ENCODE results near the gene SCPEP1. TPM values are rescaled to one million over a fixed set of nuclear protein-coding genes. Genes with fewer than 3 reads are reported as not detected.

SCPEP1 gene
- total RNA-seq, 2 experiments from 2014 or later, result 25.0 to 27.1 TPM

GRCh38 chr17:57011491-57012015 is 33.6 kb downstream of the SCPEP1 start:
- ChIA-PET CTCF (interaction anchor here (0.7 kb wide), 1 partner anchor 9 kb away, joined by 5 read pairs; no protein-coding TSS in a partner anchor), POLR2A (no interaction called here)
- no peak overlapping the region for H3K27ac Mint-ChIP-seq
- H3K27me3 Mint-ChIP-seq, result peaks cover 19% of the 10 kb centered on the region
- H3K36me3 Mint-ChIP-seq (ENCODE audit: low read depth), result no peaks in the 10 kb centered on the region
- peaks cover 13% of the 10 kb centered on the region for H3K4me1 Mint-ChIP-seq
- H3K9me3 Mint-ChIP-seq, result no peaks in the 10 kb centered on the region
- H3K4me3 Mint-ChIP-seq, result no peak overlapping the region
- no peak for DNase-seq

- Mint-ChIP-seq H3K4me3 (no peak overlapping the region), H3K27ac (no peak overlapping the region), H3K36me3 (ENCODE audit: low read depth) (no peaks in the 10 kb centered on the region), H3K9me3 (no peaks in the 10 kb centered on the region), H3K4me1 (no peaks in the 10 kb centered on the region), H3K27me3 (peaks cover 22% of the 10 kb centered on the region)
- CTCF ChIA-PET, result no interaction called here
- POLR2A ChIA-PET, result no interaction called here
- no peak for DNase-seq
Observed at GRCh38 chr17:57016071-57016763, 38.3 kb downstream of the SCPEP1 start.

- Mint-ChIP-seq H3K27me3 (peaks cover 20% of the 10 kb centered on the region), H3K9me3 (no peaks in the 10 kb centered on the region), H3K27ac (no peak overlapping the region), H3K36me3 (ENCODE audit: low read depth) (no peaks in the 10 kb centered on the region), H3K4me3 (no peak overlapping the region), H3K4me1 (no peaks in the 10 kb centered on the region)
- POLR2A ChIA-PET, result no interaction called here
- CTCF ChIA-PET, result no interaction called here
- DNase-seq, result no peak
Observed at GRCh38 chr17:57016764-57017116, 38.8 kb downstream of the SCPEP1 start.

- Mint-ChIP-seq H3K27me3 (peaks cover 21% of the 10 kb centered on the region), H3K4me3 (no peak overlapping the region), H3K27ac (no peak overlapping the region), H3K36me3 (ENCODE audit: low read depth) (no peaks in the 10 kb centered on the region), H3K9me3 (no peaks in the 10 kb centered on the region), H3K4me1 (no peaks in the 10 kb centered on the region)
- ChIA-PET CTCF (no interaction called here), POLR2A (no interaction called here)
- DNase-seq, result no peak
Observed at GRCh38 chr17:57017625-57018024, 39.7 kb downstream of the SCPEP1 start.

GRCh38 chr17:57020208-57020607 is 42.3 kb downstream of the SCPEP1 start:
- ChIA-PET CTCF (interaction anchor here (0.6 to 2.2 kb wide), 2 partner anchors 9 to 11 kb away, joined by 5 to 7 read pairs; no protein-coding TSS in a partner anchor), POLR2A (no interaction called here)
- no peak overlapping the region for H3K4me3 Mint-ChIP-seq
- DNase-seq, result no peak
- no peak overlapping the region for H3K27ac Mint-ChIP-seq
- peaks cover 34% of the 10 kb centered on the region for H3K27me3 Mint-ChIP-seq
- no peaks in the 10 kb centered on the region for H3K36me3 Mint-ChIP-seq (ENCODE audit: low read depth)
- H3K9me3 Mint-ChIP-seq, result no peaks in the 10 kb centered on the region
- no peaks in the 10 kb centered on the region for H3K4me1 Mint-ChIP-seq

GRCh38 chr17:57021226-57021940 is 43.5 kb downstream of the SCPEP1 start:
- ChIA-PET CTCF (interaction anchor here (0.6 to 2.2 kb wide), 2 partner anchors 12 to 301 kb away, joined by 5 to 7 read pairs; no protein-coding TSS in a partner anchor), POLR2A (no interaction called here)
- no peak overlapping the region for H3K27ac Mint-ChIP-seq
- H3K36me3 Mint-ChIP-seq (ENCODE audit: low read depth), result no peaks in the 10 kb centered on the region
- DNase-seq, result no peak
- H3K27me3 Mint-ChIP-seq, result peaks cover 32% of the 10 kb centered on the region
- no peaks in the 10 kb centered on the region for H3K4me1 Mint-ChIP-seq
- peaks cover 6% of the 10 kb centered on the region for H3K9me3 Mint-ChIP-seq
- H3K4me3 Mint-ChIP-seq, result no peak overlapping the region

- peaks cover 35% of the 10 kb centered on the region for H3K27me3 Mint-ChIP-seq
- no peak for DNase-seq
- no peaks in the 10 kb centered on the region for H3K4me1 Mint-ChIP-seq
- no peak overlapping the region for H3K27ac Mint-ChIP-seq
- no peak overlapping the region for H3K4me3 Mint-ChIP-seq
- ChIA-PET POLR2A (no interaction called here), CTCF (no interaction called here)
- no peaks in the 10 kb centered on the region for H3K36me3 Mint-ChIP-seq (ENCODE audit: low read depth)
- H3K9me3 Mint-ChIP-seq, result peaks cover 11% of the 10 kb centered on the region
Observed at GRCh38 chr17:57025876-57026275, 47.9 kb downstream of the SCPEP1 start.

- POLR2A ChIA-PET, result no interaction called here
- Mint-ChIP-seq H3K9me3 (peaks cover 11% of the 10 kb centered on the region), H3K27me3 (peaks cover 29% of the 10 kb centered on the region), H3K36me3 (ENCODE audit: low read depth) (no peaks in the 10 kb centered on the region), H3K27ac (no peak overlapping the region), H3K4me1 (no peaks in the 10 kb centered on the region), H3K4me3 (no peak overlapping the region)
- DNase-seq, result no peak
- CTCF ChIA-PET, result no interaction called here
Observed at GRCh38 chr17:57027852-57028251, 49.9 kb downstream of the SCPEP1 start.

- no peak for DNase-seq
- H3K4me1 Mint-ChIP-seq, result no peaks in the 10 kb centered on the region
- peaks cover 26% of the 10 kb centered on the region for H3K27me3 Mint-ChIP-seq
- no peak overlapping the region for H3K4me3 Mint-ChIP-seq
- no peak overlapping the region for H3K27ac Mint-ChIP-seq
- ChIA-PET POLR2A (no interaction called here), CTCF (interaction anchor here (0.7 kb wide), 1 partner anchor 15 kb away, joined by 3 read pairs; no protein-coding TSS in a partner anchor)
- H3K36me3 Mint-ChIP-seq (ENCODE audit: low read depth), result no peaks in the 10 kb centered on the region
- peaks cover 4% of the 10 kb centered on the region for H3K9me3 Mint-ChIP-seq
Observed at GRCh38 chr17:57032343-57032742, 54.4 kb downstream of the SCPEP1 start.

GRCh38 chr17:57033296-57033695 is 55.4 kb downstream of the SCPEP1 start:
- ChIA-PET POLR2A (no interaction called here), CTCF (no interaction called here)
- Mint-ChIP-seq H3K27ac (no peak overlapping the region), H3K27me3 (peaks cover 27% of the 10 kb centered on the region), H3K9me3 (peaks cover 3% of the 10 kb centered on the region), H3K4me3 (no peak overlapping the region), H3K36me3 (ENCODE audit: low read depth) (no peaks in the 10 kb centered on the region), H3K4me1 (no peaks in the 10 kb centered on the region)
- DNase-seq, result no peak

GRCh38 chr17:57034807-57035754 is 57.1 kb downstream of the SCPEP1 start:
- Mint-ChIP-seq H3K9me3 (no peaks in the 10 kb centered on the region), H3K4me3 (no peak overlapping the region), H3K4me1 (no peaks in the 10 kb centered on the region), H3K27me3 (peaks cover 29% of the 10 kb centered on the region), H3K27ac (no peak overlapping the region), H3K36me3 (ENCODE audit: low read depth) (no peaks in the 10 kb centered on the region)
- POLR2A ChIA-PET, result no interaction called here
- DNase-seq, result no peak
- CTCF ChIA-PET, result no interaction called here

GRCh38 chr17:57035971-57036481 is 58.1 kb downstream of the SCPEP1 start:
- H3K27me3 Mint-ChIP-seq, result peaks cover 39% of the 10 kb centered on the region
- H3K36me3 Mint-ChIP-seq (ENCODE audit: low read depth), result no peaks in the 10 kb centered on the region
- H3K9me3 Mint-ChIP-seq, result no peaks in the 10 kb centered on the region
- POLR2A ChIA-PET, result no interaction called here
- no peaks in the 10 kb centered on the region for H3K4me1 Mint-ChIP-seq
- CTCF ChIA-PET, result interaction anchor here (2.1 kb wide), 1 partner anchor 26 kb away, joined by 4 read pairs; no protein-coding TSS in a partner anchor
- no peak overlapping the region for H3K27ac Mint-ChIP-seq
- no peak overlapping the region for H3K4me3 Mint-ChIP-seq
- DNase-seq, result no peak

GRCh38 chr17:57037411-57037810 is 59.5 kb downstream of the SCPEP1 start:
- POLR2A ChIA-PET, result no interaction called here

More at GRCh38 chr17:57037411-57037810, 59.5 kb downstream of the SCPEP1 start:
- no peaks in the 10 kb centered on the region for H3K4me1 Mint-ChIP-seq
- no peak overlapping the region for H3K4me3 Mint-ChIP-seq
- CTCF ChIA-PET, result interaction anchor here (2.1 kb wide), 1 partner anchor 27 kb away, joined by 4 read pairs; no protein-coding TSS in a partner anchor
- H3K27me3 Mint-ChIP-seq, result peaks cover 47% of the 10 kb centered on the region
- H3K27ac Mint-ChIP-seq, result no peak overlapping the region
- H3K9me3 Mint-ChIP-seq, result no peaks in the 10 kb centered on the region
- DNase-seq, result no peak
- no peaks in the 10 kb centered on the region for H3K36me3 Mint-ChIP-seq (ENCODE audit: low read depth)
